Naive thymus-derived CD4-positive, alpha-beta T cell (primary cell): Measurements from ENCODE around the gene TNFSF8. TPM values are rescaled to one million over a fixed set of nuclear protein-coding genes. Genes with fewer than 3 reads are reported as not detected.

Source experiments
- ATAC-seq: fragments of 150-1000 bp; cut with Tn5 transposase; 2 replicates; pipeline ENCODE4 v1.10.0; 2021; ENCODE audit warnings: mild to moderate bottlenecking, moderate library complexity
- CTCF ChIA-PET: fragments of 350-600 bp; sonication (Branson Sonifier 250); formaldehyde crosslinking; loops from one replicate; lab custom pipeline; 2021; ENCODE audit warnings: antibody characterized with exemption; lab: Charles Lee
- POLR2A ChIA-PET: fragments of 350-600 bp; sonication (Branson Sonifier 250); formaldehyde crosslinking; loops from one replicate; lab custom pipeline; 2021; ENCODE audit warnings: antibody characterized with exemption, inconsistent platforms; lab: Charles Lee
- DNase-seq, 9 donors: peaks; one replicate each; pipeline versions ENCODE4 v3.0.0 to v3.0.0-alpha.2; 2020 to 2022; ENCODE audit warnings: mixed read lengths in 1 of 9
- H3K27ac ChIP-seq: one replicate; pipeline ENCODE4 v1.7.0; 2013; ENCODE audit warnings: mild to moderate bottlenecking, low read depth, low read length, moderate library complexity
- H3K27me3 ChIP-seq, 2 donors: one replicate each; pipeline ENCODE4 v1.7.0; 2013; ENCODE audit warnings: low read length in 2 of 2, mild to moderate bottlenecking in 2 of 2, moderate library complexity in 2 of 2; ENCODE audit not compliant: control insufficient read depth in 2 of 2, insufficient read depth in 2 of 2
- H3K36me3 ChIP-seq, 3 experiments: 1 replicate in 2 of 3; 2 replicates in 1 of 3; pipeline ENCODE4 v1.7.0; 2013; ENCODE audit warnings: low read length in 3 of 3, mild to moderate bottlenecking in 3 of 3, moderate library complexity in 1 of 3; ENCODE audit not compliant: insufficient read depth in 3 of 3, control insufficient read depth in 2 of 3
- H3K4me1 ChIP-seq, 2 donors: one replicate each; pipeline ENCODE4 v1.7.0; 2013; ENCODE audit warnings: low read length in 2 of 2, mild to moderate bottlenecking in 2 of 2, moderate library complexity in 1 of 2; ENCODE audit not compliant: control insufficient read depth in 2 of 2, insufficient read depth in 2 of 2
- H3K4me3 ChIP-seq: 2 replicates; pipeline ENCODE4 v1.7.0; 2013; ENCODE audit warnings: mild to moderate bottlenecking, low read length
- H3K9me3 ChIP-seq, 3 experiments: 1 replicate in 2 of 3; 2 replicates in 1 of 3; pipeline ENCODE4 v1.7.0; 2013; ENCODE audit warnings: low read length in 3 of 3; ENCODE audit not compliant: control insufficient read depth in 2 of 3
- H3K27ac Mint-ChIP-seq, 9 donors: one replicate each; pipeline ENCODE4 v1.8.0; 2020 to 2022; ENCODE audit warnings: mixed read lengths in 9 of 9, mild to moderate bottlenecking in 8 of 9, moderate library complexity in 5 of 9, inconsistent platforms in 2 of 9
- H3K27me3 Mint-ChIP-seq, 5 donors: one replicate each; pipeline ENCODE4 v1.8.0; 2021 to 2022; ENCODE audit warnings: mixed read lengths in 5 of 5, mild to moderate bottlenecking in 1 of 5
- H3K36me3 Mint-ChIP-seq, 5 donors: one replicate each; pipeline ENCODE4 v1.8.0; 2020 to 2022; ENCODE audit warnings: mixed read lengths in 5 of 5, mild to moderate bottlenecking in 3 of 5, inconsistent platforms in 1 of 5
- H3K4me1 Mint-ChIP-seq, 7 donors: one replicate each; pipeline ENCODE4 v1.8.0; 2020 to 2022; ENCODE audit warnings: mixed read lengths in 7 of 7, mild to moderate bottlenecking in 3 of 7, inconsistent platforms in 1 of 7
- H3K4me3 Mint-ChIP-seq, 10 donors: one replicate each; pipeline ENCODE4 v1.8.0; 2020 to 2022; ENCODE audit warnings: mild to moderate bottlenecking in 10 of 10, mixed read lengths in 10 of 10, moderate library complexity in 6 of 10, inconsistent platforms in 2 of 10
- H3K9me3 Mint-ChIP-seq, 11 donors: one replicate each; pipeline ENCODE4 v1.8.0; 2020 to 2022; ENCODE audit warnings: mixed read lengths in 11 of 11, mild to moderate bottlenecking in 4 of 11, inconsistent platforms in 1 of 11, moderate library complexity in 1 of 11
- intact Hi-C, 2 donors: fragments of 100-400 bp; cut with micrococcal nuclease; formaldehyde crosslinking; loops; one replicate each; pipeline ENCODE4 v1.15.1; 2023
- polyA plus RNA-seq, 2 donors: library from polyadenylated mRNA; unstranded; fragments of 300-500 nt; fragmentation: Illumina TruSeq; gene quantifications; one replicate each; pipeline ENCODE4 v1.2.3, GENCODE V29; 2021
- total RNA-seq, 6 experiments: library from RNA in 5 of 6; stranded (reverse) in 5 of 6; gene quantifications; 1 replicate in 5 of 6; 2 replicates in 1 of 6; pipeline ENCODE4 v1.2.3 and lab custom pipeline; 2021 to 2026

TNFSF8 gene
- total and polyA plus RNA-seq, 7 experiments from 2014 or later, result 19.3 to 129 (median 35.4) TPM

- Histone ChIP-seq H3K4me1 (peaks cover 55 to 61% of the 10 kb centered on the region in 2 donors), H3K36me3 (no peaks in the 10 kb centered on the region), H3K4me3 (no peak overlapping the region), H3K9me3 (no peaks in the 10 kb centered on the region), H3K27ac (no peak overlapping the region), H3K27me3 (no peaks in the 10 kb centered on the region)
- DNase-seq (no peak), ATAC-seq (no peak)
- no peaks in the 10 kb centered on the region for H3K9me3 Mint-ChIP-seq
- H3K27me3 Mint-ChIP-seq, result no peaks in the 10 kb centered on the region
- CTCF ChIA-PET, result interaction anchor here (1.6 kb wide), 1 partner anchor 242 kb away, joined by 6 read pairs; the partner anchor contains the start of gene TEX48
- peak overlapping the region in 1 of 9 donors; percentile 48 for H3K27ac Mint-ChIP-seq
- intact Hi-C loops, result no loop called here
- peak overlapping the region in 8 of 10 donors; percentile 26 to 97 (median 62) for H3K4me3 Mint-ChIP-seq
- peaks cover 0 to 82% (median 29%) of the 10 kb centered on the region in 5 donors for H3K36me3 Mint-ChIP-seq
- POLR2A ChIA-PET, result interaction anchor here (0.8 to 1.4 kb wide), 2 partner anchors 10 to 82 kb away, joined by 3 to 4 read pairs; no protein-coding TSS in a partner anchor
- H3K4me1 Mint-ChIP-seq, result peaks cover 53 to 86% (median 82%) of the 10 kb centered on the region in 7 donors
These were observed 6.1 kb downstream of the TNFSF8 start for GRCh38 chr9:114924327-114924726.

GRCh38 chr9:114923918-114924317, 6.5 kb downstream of the TNFSF8 start:
- Mint-ChIP-seq H3K36me3 (peaks cover 0 to 81% (median 30%) of the 10 kb centered on the region in 5 donors), H3K4me1 (peaks cover 55 to 90% (median 85%) of the 10 kb centered on the region in 7 donors), H3K9me3 (no peaks in the 10 kb centered on the region), H3K27ac (peak overlapping the region in 2 of 9 donors; percentile 16 to 38), H3K4me3 (peak overlapping the region in 5 of 10 donors; percentile 7 to 97 (median 41)), H3K27me3 (no peaks in the 10 kb centered on the region)
- Histone ChIP-seq H3K4me3 (no peak overlapping the region), H3K9me3 (no peaks in the 10 kb centered on the region), H3K36me3 (no peaks in the 10 kb centered on the region), H3K27ac (no peak overlapping the region), H3K4me1 (peaks cover 55 to 61% of the 10 kb centered on the region in 2 donors), H3K27me3 (no peaks in the 10 kb centered on the region)
- CTCF ChIA-PET, result interaction anchor here (1.6 kb wide), 1 partner anchor 242 kb away, joined by 6 read pairs; the partner anchor contains the start of gene TEX48
- POLR2A ChIA-PET, result interaction anchor here (0.8 to 1.4 kb wide), 2 partner anchors 9 to 83 kb away, joined by 3 to 4 read pairs; no protein-coding TSS in a partner anchor
- ATAC-seq (no peak), DNase-seq (no peak)
- intact Hi-C loops, result no loop called here

- Mint-ChIP-seq H3K36me3 (peaks cover 4 to 83% (median 48%) of the 10 kb centered on the region in 5 donors), H3K27me3 (no peaks in the 10 kb centered on the region), H3K9me3 (no peaks in the 10 kb centered on the region), H3K4me1 (peaks cover 46 to 100% (median 94%) of the 10 kb centered on the region in 7 donors), H3K27ac (peak overlapping the region; percentile 28 to 74 (median 48)), H3K4me3 (peak overlapping the region in 8 of 10 donors; percentile 5 to 97 (median 40))
- CTCF ChIA-PET, result interaction anchor here (0.6 to 4.5 kb wide), 3 partner anchors 8 to 14 kb away, joined by 4 to 20 read pairs (median 11); no protein-coding TSS in a partner anchor
- DNase-seq (no peak), ATAC-seq (no peak)
- Histone ChIP-seq H3K36me3 (peaks cover 0 to 19% (median 12%) of the 10 kb centered on the region in 3 experiments), H3K4me1 (peaks cover 49 to 50% of the 10 kb centered on the region in 2 donors), H3K9me3 (no peaks in the 10 kb centered on the region), H3K27me3 (no peaks in the 10 kb centered on the region), H3K4me3 (no peak overlapping the region), H3K27ac (no peak overlapping the region)
- POLR2A ChIA-PET, result interaction anchor here (0.6 to 2.5 kb wide), 4 partner anchors 9 to 128 kb away, joined by 3 to 13 read pairs (median 7); partner anchors contain the start of gene TNFSF8
- intact Hi-C loops, result no loop called here
These were observed 9.2 kb downstream of the TNFSF8 start for GRCh38 chr9:114921171-114921570.

GRCh38 chr9:114919611-114920010, 10.8 kb downstream of the TNFSF8 start:
- DNase-seq (no peak), ATAC-seq (no peak)
- POLR2A ChIA-PET, result interaction anchor here (0.9 kb wide), 1 partner anchor 9 kb away, joined by 9 read pairs; no protein-coding TSS in a partner anchor
- CTCF ChIA-PET, result interaction anchor here (0.8 to 4.5 kb wide), 3 partner anchors 9 to 38 kb away, joined by 3 to 20 read pairs (median 6); no protein-coding TSS in a partner anchor
- H3K36me3 ChIP-seq, result peaks cover 0 to 23% (median 21%) of the 10 kb centered on the region in 3 experiments
- Mint-ChIP-seq H3K4me3 (peak overlapping the region in 5 of 10 donors; percentile 23 to 97 (median 41)), H3K9me3 (no peaks in the 10 kb centered on the region), H3K36me3 (peaks cover 4 to 84% (median 55%) of the 10 kb centered on the region in 5 donors), H3K4me1 (peaks cover 41 to 100% (median 94%) of the 10 kb centered on the region in 7 donors), H3K27me3 (no peaks in the 10 kb centered on the region), H3K27ac (peak overlapping the region in 8 of 9 donors; percentile 24 to 83 (median 40))
- H3K4me1 ChIP-seq, result peaks cover 40 to 49% of the 10 kb centered on the region in 2 donors
- no peaks in the 10 kb centered on the region for H3K27me3 ChIP-seq
- no peaks in the 10 kb centered on the region for H3K9me3 ChIP-seq
- H3K27ac ChIP-seq, result no peak overlapping the region
- intact Hi-C loops, result loop anchor here in 1 of 2 donors (1.0 kb wide), 2 partner anchors 9 kb away; no protein-coding TSS in a partner anchor
- H3K4me3 ChIP-seq, result no peak overlapping the region

GRCh38 chr9:114916481-114916880, 13.9 kb downstream of the TNFSF8 start:
- Mint-ChIP-seq H3K4me3 (no peak overlapping the region), H3K27me3 (no peaks in the 10 kb centered on the region), H3K4me1 (peaks cover 34 to 100% (median 93%) of the 10 kb centered on the region in 7 donors), H3K9me3 (no peaks in the 10 kb centered on the region), H3K36me3 (peaks cover 4 to 82% (median 57%) of the 10 kb centered on the region in 5 donors), H3K27ac (peak overlapping the region in 4 of 9 donors; percentile 15 to 55 (median 18))
- Histone ChIP-seq H3K4me3 (no peak overlapping the region), H3K36me3 (peaks cover 0 to 24% (median 23%) of the 10 kb centered on the region in 3 experiments), H3K27me3 (no peaks in the 10 kb centered on the region), H3K9me3 (no peaks in the 10 kb centered on the region), H3K27ac (no peak overlapping the region), H3K4me1 (peaks cover 14 to 30% of the 10 kb centered on the region in 2 donors)
- DNase-seq, result no peak
- intact Hi-C loops, result no loop called here
- no peak for ATAC-seq
- ChIA-PET CTCF (interaction anchor here (1.1 kb wide), 1 partner anchor 10 kb away, joined by 3 read pairs; no protein-coding TSS in a partner anchor), POLR2A (interaction anchor here (1.2 to 2.2 kb wide), 2 partner anchors 8 to 12 kb away, joined by 4 to 12 read pairs; no protein-coding TSS in a partner anchor)

GRCh38 chr9:114914139-114914538, 16.3 kb downstream of the TNFSF8 start:
- H3K4me1 Mint-ChIP-seq, result peaks cover 29 to 100% (median 93%) of the 10 kb centered on the region in 7 donors
- ATAC-seq, result no peak
- no peaks in the 10 kb centered on the region for H3K27me3 ChIP-seq
- DNase-seq, result no peak
- peak overlapping the region in 5 of 9 donors; percentile 42 to 69 (median 65) for H3K27ac Mint-ChIP-seq
- H3K4me3 ChIP-seq, result no peak overlapping the region
- H3K4me3 Mint-ChIP-seq, result peak overlapping the region in 2 of 10 donors; percentile 3 to 10
- ChIA-PET CTCF (interaction anchor here (0.7 to 1.9 kb wide), 3 partner anchors 14 to 175 kb away, joined by 3 to 11 read pairs (median 3); no protein-coding TSS in a partner anchor), POLR2A (interaction anchor here (0.6 to 2.1 kb wide), 6 partner anchors 9 to 1560 kb away, joined by 3 to 10 read pairs (median 3); no protein-coding TSS in a partner anchor)
- H3K4me1 ChIP-seq, result peaks cover 22 to 27% of the 10 kb centered on the region in 2 donors
- H3K27ac ChIP-seq, result no peak overlapping the region
- no peaks in the 10 kb centered on the region for H3K9me3 Mint-ChIP-seq
- peaks cover 4 to 87% (median 55%) of the 10 kb centered on the region in 5 donors for H3K36me3 Mint-ChIP-seq
- intact Hi-C loops, result no loop called here
- no peaks in the 10 kb centered on the region for H3K27me3 Mint-ChIP-seq
- peaks cover 0 to 24% (median 23%) of the 10 kb centered on the region in 3 experiments for H3K36me3 ChIP-seq
- H3K9me3 ChIP-seq, result no peaks in the 10 kb centered on the region
